Raji (cell line): ENCODE data around the gene USP24.

ENCODE experiments used
- POLR2A ChIP-seq: IDR thresholded peaks from 2 replicates; pipeline ENCODE4 v1.6.1; 2011; ENCODE audit warnings: low read depth, low read length, control low read depth; ENCODE audit not compliant: insufficient read depth

Gene USP24

GRCh38 chr1:55235722-55236121 is 20.6 kb upstream of the USP24 start:
- no peak for TF ChIP-seq POLR2A

- TF ChIP-seq POLR2A, result no peak
Observed at GRCh38 chr1:55234016-55234415, 18.9 kb upstream of the USP24 start.

GRCh38 chr1:55233145-55233777 is 18.1 kb upstream of the USP24 start:
- TF ChIP-seq POLR2A, result no peak

GRCh38 chr1:55232448-55233144 is 17.4 kb upstream of the USP24 start:
- TF ChIP-seq POLR2A, result no peak

GRCh38 chr1:55231745-55232144 is 16.6 kb upstream of the USP24 start:
- no peak for TF ChIP-seq POLR2A

- TF ChIP-seq POLR2A, result no peak
Observed at GRCh38 chr1:55230659-55231058, 15.5 kb upstream of the USP24 start.

GRCh38 chr1:55225228-55225627 is 10.1 kb upstream of the USP24 start:
- TF ChIP-seq POLR2A, result no peak

GRCh38 chr1:55224729-55225128 is 9.6 kb upstream of the USP24 start:
- TF ChIP-seq POLR2A, result no peak

- no peak for TF ChIP-seq POLR2A
Observed at GRCh38 chr1:55222152-55222551, 7.0 kb upstream of the USP24 start.

- no peak for TF ChIP-seq POLR2A
Observed at GRCh38 chr1:55217226-55217986, 2.2 kb upstream of the USP24 start.

GRCh38 chr1:55216096-55216495 is 932 bp upstream of the USP24 start:
- TF ChIP-seq POLR2A, result no peak

- TF ChIP-seq POLR2A, result no peak
Observed at GRCh38 chr1:55214934-55215193, 300 bp downstream of the USP24 start.

- TF ChIP-seq POLR2A, result no peak; the same call in 1 of the 2 replicates
Observed at GRCh38 chr1:55214212-55214933, 791 bp downstream of the USP24 start.

- TF ChIP-seq POLR2A, result no peak
Observed at GRCh38 chr1:55213885-55214211, 1.3 kb downstream of the USP24 start.

- no peak for TF ChIP-seq POLR2A
Observed at GRCh38 chr1:55213151-55213884, 1.8 kb downstream of the USP24 start.
